Skin epidermis (tissue), 12 donors: ENCODE data around the gene ZNF146.
"Not testable (repeated sequence)": the region's sequence is repeated elsewhere in the genome, so short reads cannot be mapped to it uniquely, and the experiment has no call there.

Experiments
- H3K27ac ChIP-seq, 21 experiments: fragments of 200-600 bp; sonication (generic) in 11 of 21; one replicate each; pipeline ENCODE4 v1.5.0; 2020; ENCODE audit warnings: mild to moderate bottlenecking in 3 of 21, inconsistent platforms in 2 of 21, moderate library complexity in 2 of 21
- H3K4me3 ChIP-seq, 7 experiments: fragments of 200-600 bp; sonication (generic) in 2 of 7; one replicate each; pipeline ENCODE4 v1.5.0; 2020; ENCODE audit warnings: inconsistent platforms in 2 of 7, mild to moderate bottlenecking in 2 of 7, moderate library complexity in 1 of 7

The ZNF146 gene

DNA sequence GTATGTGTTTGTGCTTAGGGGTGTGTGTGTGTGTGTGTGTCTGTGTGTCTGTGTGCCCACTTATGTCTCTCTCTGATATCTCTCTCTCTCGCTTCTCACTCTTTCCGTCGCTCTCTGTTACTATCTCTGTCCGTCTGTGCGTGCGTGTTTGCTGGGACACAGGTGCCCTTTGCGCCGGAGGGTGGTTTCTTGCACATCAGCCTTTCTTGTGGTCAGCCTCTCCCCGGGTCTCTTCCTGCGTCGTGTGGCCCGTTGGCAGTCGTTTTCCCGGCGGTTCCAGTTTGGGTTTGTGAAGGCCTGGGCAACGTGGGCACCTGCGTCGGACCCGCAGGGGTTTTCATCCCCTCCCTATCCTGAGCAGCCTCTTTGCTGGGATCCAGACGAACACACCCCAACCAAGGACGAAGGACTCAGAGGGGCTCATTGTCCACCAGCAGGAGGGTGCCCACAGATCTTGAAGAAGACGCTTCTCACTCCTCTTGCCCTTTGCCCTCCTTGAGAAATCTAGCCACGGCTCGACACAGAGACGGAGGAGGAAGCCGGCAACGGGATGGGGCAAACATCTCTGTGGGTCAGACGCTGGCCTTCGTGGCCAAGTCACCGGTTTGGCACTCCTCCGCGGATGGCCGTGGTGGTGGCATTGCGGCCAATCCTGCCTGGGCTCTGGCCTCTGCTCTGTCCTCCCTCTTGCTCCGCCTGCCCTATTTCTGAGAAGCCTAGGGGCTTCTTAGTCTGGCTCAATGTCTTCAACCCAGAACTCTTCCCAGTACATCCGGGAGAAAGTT is 52.3 kb downstream of the ZNF146 start:
- no peak overlapping the region for H3K4me3 ChIP-seq
- H3K27ac ChIP-seq = no peak overlapping the region

DNA sequence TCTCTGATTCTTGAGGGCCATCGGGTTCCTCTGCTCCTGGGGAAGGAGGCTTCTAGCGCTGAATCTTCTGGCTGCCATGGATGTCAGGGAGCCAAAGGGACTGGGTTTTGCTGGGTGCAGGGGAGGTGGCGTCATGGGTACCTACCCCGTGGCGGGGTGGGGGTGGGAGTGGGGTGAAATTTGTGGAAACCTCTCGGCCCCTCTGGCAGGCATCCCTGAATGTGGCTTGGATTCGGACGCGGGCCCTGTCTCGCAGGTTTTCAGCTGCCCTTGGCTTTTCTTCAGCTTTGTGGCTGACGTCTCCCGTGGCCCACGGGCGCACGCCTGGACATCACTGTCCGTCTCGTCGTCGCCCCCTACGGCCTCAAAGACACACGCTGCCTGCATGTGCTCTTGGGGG is 53.2 kb downstream of the ZNF146 start:
- not testable (repeated sequence) for H3K4me3 ChIP-seq, H3K27ac ChIP-seq

DNA sequence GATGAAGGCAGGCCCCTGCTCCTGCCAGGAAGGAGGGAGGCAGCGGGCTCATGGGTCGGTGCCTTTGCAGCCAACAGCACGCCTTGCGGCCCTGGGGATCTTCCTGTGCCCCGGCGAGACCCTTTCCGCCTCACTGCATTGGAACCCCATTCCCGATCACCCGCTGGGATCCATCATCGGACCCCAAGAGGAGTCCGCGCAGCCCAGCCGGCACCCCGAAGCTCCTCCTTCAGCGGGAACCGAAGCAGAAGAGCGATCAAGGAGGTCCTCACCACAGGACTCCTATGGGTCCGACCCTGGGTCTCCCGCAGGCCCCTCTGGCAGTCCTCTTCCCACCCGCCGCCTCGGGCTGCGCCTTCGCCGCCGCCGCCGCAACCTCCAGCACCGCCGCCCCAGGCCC is 53.7 kb downstream of the ZNF146 start:
- not testable (repeated sequence) for H3K4me3 ChIP-seq, H3K27ac ChIP-seq

DNA sequence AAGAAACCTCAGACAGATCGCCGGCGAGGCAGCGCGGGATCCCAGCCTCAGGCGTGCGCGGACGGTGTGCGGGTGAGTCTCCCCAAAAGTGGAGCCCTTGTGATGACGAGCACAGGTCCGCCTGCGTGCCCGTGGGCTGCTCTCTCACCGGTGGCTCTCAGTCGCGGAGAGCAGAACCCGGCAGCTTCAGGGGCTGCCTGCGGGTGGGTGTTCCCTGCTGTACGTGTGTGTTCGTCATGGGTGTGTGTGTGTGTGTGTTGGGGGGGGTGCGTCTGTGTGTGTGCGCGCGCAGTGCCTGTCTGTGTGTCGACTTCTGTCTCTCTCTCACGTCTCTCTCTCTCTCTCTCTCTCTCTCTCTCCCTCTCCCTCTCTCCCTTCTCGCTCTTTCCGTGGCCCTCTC is 54.4 kb downstream of the ZNF146 start:
- H3K4me3 ChIP-seq, H3K27ac ChIP-seq: not testable (repeated sequence)
